GM12892 (cell line): Measurements from ENCODE around the gene CTDP1.

ENCODE experiments used
- POLR2A ChIP-seq: IDR thresholded peaks from 2 replicates; pipeline ENCODE4 v1.6.1; 2011; ENCODE audit warnings: low read depth, low read length, control low read depth
- POLR2AphosphoS5 ChIP-seq: IDR thresholded peaks from 2 replicates; pipeline ENCODE4 v1.6.1; 2011; ENCODE audit warnings: low read depth, low read length, control low read depth

- TF ChIP-seq POLR2AphosphoS5 (no peak), POLR2A (no peak)
These were observed 104.7 kb downstream of the CTDP1 start for GRCh38 chr18:79784071-79784913.
